KG1 (cell line): ENCODE data around the gene DKK2.
A peak's percentile ranks its signal among the peaks of the same experiment; 100 is the strongest.
"Not testable (repeated sequence)": the region's sequence is repeated elsewhere in the genome, so short reads cannot be mapped to it uniquely, and the experiment has no call there.

Experiments
- DNase-seq: peaks from one replicate; lab custom pipeline; 2025; lab: John Stamatoyannopoulos, UW

DKK2 gene

DNA sequence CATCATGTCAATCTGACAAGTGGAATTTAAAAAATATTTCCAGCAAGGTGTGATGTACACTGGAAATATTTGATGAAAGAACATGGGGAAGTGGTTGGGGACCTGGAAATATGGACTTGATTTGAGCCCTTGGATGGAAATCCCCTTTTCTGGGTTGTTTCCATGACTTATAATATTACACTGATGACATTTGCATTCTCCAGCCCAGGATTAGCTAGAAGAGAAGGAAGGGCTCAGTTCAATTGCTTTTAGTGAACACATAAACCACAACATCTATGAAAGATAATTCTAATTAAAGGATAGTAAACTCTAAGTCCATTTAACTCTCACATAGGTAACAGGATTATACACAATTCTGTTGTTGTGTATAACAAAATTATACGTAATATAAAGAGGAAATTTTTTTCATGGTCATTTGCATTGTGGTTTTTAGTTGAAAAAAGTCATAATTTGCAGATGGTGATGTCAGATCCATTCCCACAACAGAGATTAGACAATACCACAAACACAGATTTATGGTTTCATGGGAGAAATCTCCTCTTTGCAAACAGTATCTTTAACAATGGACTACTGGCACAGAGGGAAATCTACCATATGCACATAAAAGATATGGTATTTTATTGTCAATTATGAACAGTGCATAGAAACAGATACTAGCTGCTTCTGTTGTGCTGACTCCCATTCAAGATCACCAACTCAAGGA, 126.5 kb downstream of the DKK2 start:
- DNase-seq = no peak

DNA sequence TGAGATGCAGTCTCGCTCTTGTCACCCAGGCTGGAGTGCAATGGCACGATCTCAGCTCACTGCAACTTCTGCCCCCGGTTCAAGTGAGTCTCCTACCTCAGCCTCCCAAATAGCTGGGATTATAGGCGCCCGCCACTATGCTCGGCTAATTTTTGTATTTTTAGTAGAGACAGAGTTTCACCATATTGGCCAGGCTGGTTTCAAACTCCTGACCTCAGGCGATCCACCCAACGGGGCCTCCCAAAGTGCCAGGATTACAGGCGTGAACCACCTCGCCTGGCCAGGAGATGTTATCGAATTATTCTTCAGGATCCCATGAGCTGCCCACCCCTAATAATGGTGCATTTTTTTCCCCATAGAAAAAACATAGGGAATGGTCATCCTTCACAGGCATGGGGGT, 128.1 kb downstream of the DKK2 start:
- not testable (repeated sequence) for DNase-seq

DNA sequence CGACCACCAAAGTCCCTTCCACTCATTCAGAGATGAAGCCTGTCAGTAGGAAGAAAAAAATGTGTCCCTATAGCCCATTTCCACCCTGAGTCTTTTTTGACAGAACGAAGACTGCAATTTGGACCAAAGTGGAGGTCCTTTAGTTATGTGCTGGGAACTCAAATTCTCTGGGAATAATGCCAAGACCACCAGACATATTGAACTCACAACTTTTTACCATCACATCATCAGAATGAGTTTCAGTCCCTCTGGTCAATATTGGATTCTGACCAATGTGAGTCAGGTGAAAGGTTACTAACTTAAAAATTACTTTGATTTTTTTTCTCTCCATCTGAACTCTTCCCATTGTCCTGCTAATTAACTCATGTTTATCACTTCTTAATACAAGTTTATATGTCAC, 128.9 kb downstream of the DKK2 start:
- no peak for DNase-seq

DNA sequence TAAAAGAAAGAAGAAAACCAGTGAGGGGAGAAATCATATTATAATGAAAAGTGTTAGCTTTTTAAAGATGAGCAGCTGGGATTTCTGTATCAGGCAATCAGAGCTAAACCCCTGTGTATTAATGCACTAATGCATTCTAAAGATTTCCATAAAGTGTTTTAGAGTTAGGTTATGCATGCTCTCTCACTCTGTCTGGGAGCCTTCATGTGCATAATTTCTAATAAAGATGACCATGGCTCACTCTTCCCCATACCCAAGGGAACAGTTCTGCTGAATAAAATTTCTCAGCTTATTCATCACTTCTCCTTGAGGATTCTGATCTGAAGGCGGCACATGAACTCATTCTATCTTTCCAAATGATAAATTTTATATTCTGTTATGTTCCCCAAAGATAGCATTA, 129.4 kb downstream of the DKK2 start:
- DNase-seq = no peak

DNA sequence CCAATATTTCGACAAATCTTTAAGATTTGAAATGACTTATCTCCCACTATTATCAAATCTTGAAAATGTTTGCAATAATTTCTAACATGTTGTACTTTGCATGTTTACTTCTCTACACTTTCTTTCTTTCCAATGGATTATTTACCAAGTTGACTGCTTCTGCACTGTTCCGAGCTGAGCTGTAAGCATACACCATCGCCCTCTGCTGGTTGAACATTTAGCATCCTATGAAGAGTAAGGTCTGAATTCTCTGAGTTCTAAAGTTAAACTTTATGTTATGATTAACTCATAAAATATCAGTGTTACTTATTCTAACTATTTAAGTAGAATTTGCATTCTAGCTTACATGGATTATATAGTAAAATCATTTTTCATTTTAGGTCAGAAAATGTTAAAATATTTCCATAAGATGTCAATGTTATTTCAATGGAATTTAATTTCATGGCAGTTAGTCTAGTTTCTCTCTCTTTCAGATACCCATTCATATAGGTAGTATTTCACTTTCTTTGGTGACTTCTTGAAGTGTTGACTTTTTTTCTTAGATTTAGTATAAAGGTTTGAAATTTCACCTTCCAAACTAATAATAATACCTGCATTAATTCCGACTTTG, 137.4 kb downstream of the DKK2 start:
- DNase-seq = peak; percentile 30

DNA sequence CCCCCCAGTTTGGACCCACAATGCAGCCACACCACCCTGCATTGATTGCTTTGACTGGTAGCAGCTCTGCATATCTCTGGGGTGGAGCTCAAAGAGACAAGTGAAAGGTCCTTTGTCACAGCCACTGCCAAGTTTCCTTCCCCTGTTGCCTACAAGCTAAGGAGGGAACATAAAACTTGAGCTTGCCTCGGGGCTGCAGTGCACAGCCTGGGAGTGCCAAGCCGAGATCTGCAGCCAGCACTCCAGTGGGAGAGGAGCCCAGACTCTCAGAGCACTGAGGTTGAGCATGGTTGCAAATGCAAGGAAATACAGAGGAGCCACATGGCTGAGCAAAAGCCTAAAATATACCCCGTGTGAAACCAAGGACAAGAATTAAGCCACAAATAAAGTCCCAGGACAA, 142.2 kb downstream of the DKK2 start:
- DNase-seq = no peak

DNA sequence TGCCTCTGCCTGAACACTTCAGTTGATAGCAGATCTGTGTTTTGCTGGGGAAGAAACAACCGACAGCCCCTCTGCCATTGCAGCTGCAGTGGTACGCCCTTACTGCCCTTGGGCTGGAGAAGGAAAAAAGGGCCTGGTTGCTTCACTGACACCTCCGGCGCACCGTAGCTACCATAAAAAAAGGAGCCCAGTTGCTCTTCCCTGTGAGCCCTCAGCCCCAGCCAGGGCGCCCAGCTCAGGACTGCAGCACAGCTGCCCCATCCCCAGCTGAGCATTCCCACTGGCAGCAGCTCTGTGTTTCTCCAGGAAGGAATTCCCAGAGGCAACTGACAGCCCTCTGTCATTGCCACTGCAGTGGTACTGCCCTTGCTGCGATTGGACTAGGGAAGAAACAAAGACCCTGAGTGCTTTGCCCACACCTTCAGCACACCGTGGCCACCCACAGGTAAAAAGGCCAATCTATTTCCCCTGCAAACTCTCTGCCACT, 142.7 kb downstream of the DKK2 start:
- no peak for DNase-seq

DNA sequence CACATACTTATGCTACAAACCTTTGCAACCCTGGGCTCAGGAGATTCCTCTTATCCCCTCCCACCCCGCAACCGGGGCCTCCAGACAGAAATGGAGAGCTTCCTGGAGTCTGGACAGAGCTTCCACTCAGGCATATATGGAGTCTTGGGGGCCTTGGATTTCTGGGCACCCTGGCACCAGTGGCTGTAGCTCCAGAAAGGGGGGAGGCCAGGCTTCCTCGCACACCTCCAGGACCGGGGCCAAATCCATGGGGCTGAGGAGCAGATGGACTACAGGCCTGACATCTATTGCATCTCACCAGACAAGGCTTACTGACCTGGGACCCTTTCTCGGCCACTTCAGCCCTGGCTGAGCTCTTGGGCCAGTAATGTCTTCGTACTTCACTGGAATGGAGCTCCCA, 143.3 kb downstream of the DKK2 start:
- no peak for DNase-seq

DNA sequence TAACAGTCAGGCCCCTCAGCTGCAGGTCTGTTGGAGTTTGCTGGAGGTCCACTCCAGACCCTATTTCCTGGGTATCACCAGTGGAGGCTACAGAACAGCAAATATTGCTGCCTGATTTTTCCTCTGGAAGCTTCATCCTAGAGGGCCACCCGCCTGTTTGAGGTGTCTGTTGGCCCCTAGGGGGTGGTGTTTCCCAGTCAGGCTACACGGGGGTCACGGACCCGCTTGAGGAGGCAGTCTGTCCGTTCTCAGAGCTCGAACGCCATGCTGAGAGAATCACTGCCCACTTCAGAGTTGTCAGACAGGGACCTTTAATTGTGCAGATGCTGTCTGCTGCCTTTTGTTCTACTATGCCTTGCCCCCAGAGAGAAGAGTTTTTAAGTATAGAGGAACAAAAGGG, 160.8 kb downstream of the DKK2 start:
- no peak for DNase-seq
